ENCODE measurements around the gene SMG9. TPM values are rescaled to one million over a fixed set of nuclear protein-coding genes. Genes with fewer than 3 reads are reported as not detected.

SMG9 gene
- total and polyA plus RNA-seq, 5 donors, result 11.7 to 21.0 (median 15.3) TPM

GRCh38 chr19:43739439-43740235 lies 15.1 kb downstream of the SMG9 start:
- Histone ChIP-seq H3K9me3 (ENCODE audit: control insufficient read depth, low read length) (no peaks in the 10 kb centered on the region), H3K27ac (ENCODE audit: low read length) (no peak overlapping the region), H3K4me3 (ENCODE audit: low read length) (no peak overlapping the region), H3K4me1 (ENCODE audit: control insufficient read depth, insufficient read depth, low read length) (no peaks in the 10 kb centered on the region), H3K27me3 (ENCODE audit: control insufficient read depth, insufficient read depth) (no peaks in the 10 kb centered on the region)
- ATAC-seq (no peak), DNase-seq (no peak)
- 85% methylated on average over 16 of the region's 16 CpGs for WGBS
- intact Hi-C loops (cut with DNase I), result loop anchor here in 2 of 4 donors (2.0 to 5.0 kb wide), 2 partner anchors 47 to 48 kb away; no protein-coding TSS in a partner anchor

- H3K27me3 ChIP-seq (ENCODE audit: control insufficient read depth, insufficient read depth), result no peaks in the 10 kb centered on the region
- DNase-seq, result no peak
- intact Hi-C loops (cut with DNase I), result no loop called here
- H3K27ac ChIP-seq (ENCODE audit: low read length), result no peak overlapping the region
- H3K4me1 ChIP-seq (ENCODE audit: control insufficient read depth, insufficient read depth, low read length), result no peaks in the 10 kb centered on the region
- no peaks in the 10 kb centered on the region for H3K9me3 ChIP-seq (ENCODE audit: control insufficient read depth, low read length)
- ATAC-seq, result peak; percentile 66
- 56% methylated on average over 5 of the region's 5 CpGs for WGBS
- H3K4me3 ChIP-seq (ENCODE audit: low read length), result no peak overlapping the region
These were observed 16.0 kb downstream of the SMG9 start for GRCh38 chr19:43738780-43739211.

GRCh38 chr19:43735957-43736356 lies 18.8 kb downstream of the SMG9 start:
- Histone ChIP-seq H3K27ac (ENCODE audit: low read length) (no peak overlapping the region), H3K4me3 (ENCODE audit: low read length) (no peak overlapping the region), H3K9me3 (ENCODE audit: control insufficient read depth, low read length) (no peaks in the 10 kb centered on the region), H3K4me1 (ENCODE audit: control insufficient read depth, insufficient read depth, low read length) (no peaks in the 10 kb centered on the region), H3K27me3 (ENCODE audit: control insufficient read depth, insufficient read depth) (no peaks in the 10 kb centered on the region)
- DNase-seq (no peak), ATAC-seq (no peak)
- intact Hi-C loops (cut with DNase I), result no loop called here

- no peak overlapping the region for H3K4me3 ChIP-seq (ENCODE audit: low read length)
- WGBS, result 96% methylated on average over 6 of the region's 6 CpGs
- H3K27me3 ChIP-seq (ENCODE audit: control insufficient read depth, insufficient read depth), result no peaks in the 10 kb centered on the region
- intact Hi-C loops (cut with DNase I), result no loop called here
- H3K4me1 ChIP-seq (ENCODE audit: control insufficient read depth, insufficient read depth, low read length), result no peaks in the 10 kb centered on the region
- no peaks in the 10 kb centered on the region for H3K9me3 ChIP-seq (ENCODE audit: control insufficient read depth, low read length)
- DNase-seq (no peak), ATAC-seq (no peak)
- no peak overlapping the region for H3K27ac ChIP-seq (ENCODE audit: low read length)
These were observed 19.7 kb downstream of the SMG9 start for GRCh38 chr19:43735013-43735412.

- intact Hi-C loops (cut with DNase I), result no loop called here
- no peak for ATAC-seq
- 80% methylated on average over 1 of the region's 1 CpG for WGBS
These were observed 22.9 kb downstream of the SMG9 start for GRCh38 chr19:43731846-43732245.

GRCh38 chr19:43731346-43731745 lies 23.4 kb downstream of the SMG9 start:
- Histone ChIP-seq H3K9me3 (ENCODE audit: control insufficient read depth, low read length) (no peaks in the 10 kb centered on the region), H3K27me3 (ENCODE audit: control insufficient read depth, insufficient read depth) (no peaks in the 10 kb centered on the region), H3K27ac (ENCODE audit: low read length) (no peak overlapping the region), H3K4me3 (ENCODE audit: low read length) (no peak overlapping the region), H3K4me1 (ENCODE audit: control insufficient read depth, insufficient read depth, low read length) (peaks cover 2% of the 10 kb centered on the region)
- ATAC-seq, result peak in 1 of 2 donors; percentile 23
- DNase-seq, result peak in 1 of 3 donors; percentile 58
- WGBS, result 79% methylated on average over 14 of the region's 14 CpGs
- intact Hi-C loops (cut with DNase I), result no loop called here

More at GRCh38 chr19:43731846-43732245, 22.9 kb downstream of the SMG9 start:
- no peaks in the 10 kb centered on the region for H3K27me3 ChIP-seq (ENCODE audit: control insufficient read depth, insufficient read depth)
- DNase-seq, result no peak
- H3K4me3 ChIP-seq (ENCODE audit: low read length), result no peak overlapping the region
- H3K9me3 ChIP-seq (ENCODE audit: control insufficient read depth, low read length), result no peaks in the 10 kb centered on the region
- no peaks in the 10 kb centered on the region for H3K4me1 ChIP-seq (ENCODE audit: control insufficient read depth, insufficient read depth, low read length)
- no peak overlapping the region for H3K27ac ChIP-seq (ENCODE audit: low read length)

GRCh38 chr19:43729919-43730318 lies 24.8 kb downstream of the SMG9 start:
- intact Hi-C loops (cut with DNase I), result no loop called here
- H3K27ac ChIP-seq (ENCODE audit: low read length), result no peak overlapping the region
- ATAC-seq (no peak), DNase-seq (no peak)
- 86% methylated on average over 5 of the region's 5 CpGs for WGBS
- H3K4me1 ChIP-seq (ENCODE audit: control insufficient read depth, insufficient read depth, low read length), result peaks cover 2% of the 10 kb centered on the region
- H3K27me3 ChIP-seq (ENCODE audit: control insufficient read depth, insufficient read depth), result no peaks in the 10 kb centered on the region
- H3K9me3 ChIP-seq (ENCODE audit: control insufficient read depth, low read length), result no peaks in the 10 kb centered on the region
- H3K4me3 ChIP-seq (ENCODE audit: low read length), result no peak overlapping the region

GRCh38 chr19:43727593-43727853 lies 27.2 kb downstream of the SMG9 start:
- peaks cover 2% of the 10 kb centered on the region for H3K4me1 ChIP-seq (ENCODE audit: control insufficient read depth, insufficient read depth, low read length)
- H3K27me3 ChIP-seq (ENCODE audit: control insufficient read depth, insufficient read depth), result no peaks in the 10 kb centered on the region
- no peak for ATAC-seq
- H3K4me3 ChIP-seq (ENCODE audit: low read length), result no peak overlapping the region
- intact Hi-C loops (cut with DNase I), result no loop called here
- 83% methylated on average over 4 of the region's 4 CpGs for WGBS
- no peak for DNase-seq
- H3K9me3 ChIP-seq (ENCODE audit: control insufficient read depth, low read length), result no peaks in the 10 kb centered on the region
- peak overlapping the region; percentile 9 for H3K27ac ChIP-seq (ENCODE audit: low read length)

GRCh38 chr19:43726736-43727592 lies 27.8 kb downstream of the SMG9 start:
- ATAC-seq, result peak; percentile 54 to 63

GRCh38 chr19:43725468-43725867 lies 29.3 kb downstream of the SMG9 start:
- Histone ChIP-seq H3K27me3 (ENCODE audit: control insufficient read depth, insufficient read depth) (no peaks in the 10 kb centered on the region), H3K4me1 (ENCODE audit: control insufficient read depth, insufficient read depth, low read length) (peaks cover 2% of the 10 kb centered on the region), H3K27ac (ENCODE audit: low read length) (peak overlapping the region; percentile 33), H3K4me3 (ENCODE audit: low read length) (no peak overlapping the region), H3K9me3 (ENCODE audit: control insufficient read depth, low read length) (no peaks in the 10 kb centered on the region)
- WGBS, result 20% methylated on average over 7 of the region's 7 CpGs
- intact Hi-C loops (cut with DNase I), result no loop called here
- DNase-seq, result no peak
- ATAC-seq, result no peak

More at GRCh38 chr19:43726736-43727592, 27.8 kb downstream of the SMG9 start:
- Histone ChIP-seq H3K27me3 (ENCODE audit: control insufficient read depth, insufficient read depth) (no peaks in the 10 kb centered on the region), H3K4me3 (ENCODE audit: low read length) (no peak overlapping the region), H3K9me3 (ENCODE audit: control insufficient read depth, low read length) (no peaks in the 10 kb centered on the region), H3K27ac (ENCODE audit: low read length) (peak overlapping the region; percentile 20), H3K4me1 (ENCODE audit: control insufficient read depth, insufficient read depth, low read length) (peaks cover 2% of the 10 kb centered on the region)
- 57% methylated on average over 15 of the region's 15 CpGs for WGBS
- intact Hi-C loops (cut with DNase I), result no loop called here
- DNase-seq, result peak; percentile 55 to 79 (median 70)

- Histone ChIP-seq H3K27me3 (ENCODE audit: control insufficient read depth, insufficient read depth) (no peaks in the 10 kb centered on the region), H3K27ac (ENCODE audit: low read length) (no peak overlapping the region), H3K9me3 (ENCODE audit: control insufficient read depth, low read length) (no peaks in the 10 kb centered on the region), H3K4me3 (ENCODE audit: low read length) (no peak overlapping the region), H3K4me1 (ENCODE audit: control insufficient read depth, insufficient read depth, low read length) (peaks cover 2% of the 10 kb centered on the region)
- WGBS, result 71% methylated on average over 8 of the region's 8 CpGs
- DNase-seq, result no peak
- no peak for ATAC-seq
- intact Hi-C loops (cut with DNase I), result no loop called here
These were observed 29.9 kb downstream of the SMG9 start for GRCh38 chr19:43724896-43725295.
